ENCODE measurements around the gene FAM120B.
"Not testable (repeated sequence)": the region's sequence is repeated elsewhere in the genome, so short reads cannot be mapped to it uniquely, and the experiment has no call there.

FAM120B gene

GRCh38 chr6:170306324-170307079 is at the start of gene FAM120B:
FAM120B (plus strand) TSS chr6:170306758; CDS start chr6:170317391, 10,633 bp downstream.
- peak; percentile 87 for DNase-seq (ENCODE audit: low spot score)

- no peak for DNase-seq (ENCODE audit: low spot score)
These were observed 49.2 kb upstream of the FAM120B start for GRCh38 chr6:170257376-170257775.

GRCh38 chr6:170258407-170258806 is 48.2 kb upstream of the FAM120B start:
- DNase-seq (ENCODE audit: low spot score) = no peak

GRCh38 chr6:170259278-170259677 is 47.3 kb upstream of the FAM120B start:
- DNase-seq (ENCODE audit: low spot score) = no peak

DNA sequence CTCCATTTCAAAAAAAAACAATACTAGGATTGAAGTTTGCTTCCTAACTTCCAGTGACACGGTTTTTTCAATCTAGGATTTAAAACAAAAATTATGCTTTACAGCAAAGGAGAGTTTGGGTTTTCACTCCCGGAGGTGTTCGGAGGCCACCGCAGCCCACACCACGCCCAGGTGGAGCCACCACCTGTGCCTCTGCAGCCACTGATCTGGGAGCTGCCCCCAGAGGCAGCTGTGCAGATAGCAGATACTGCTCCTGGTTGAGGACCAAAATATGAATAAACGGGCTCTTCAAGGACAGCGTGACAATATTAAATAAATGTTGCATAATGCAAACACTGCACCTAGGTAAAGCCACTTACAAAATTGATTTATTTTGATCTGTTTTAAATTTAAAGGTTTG is 45.9 kb upstream of the FAM120B start:
- peak; percentile 27 for DNase-seq (ENCODE audit: low spot score)

DNA sequence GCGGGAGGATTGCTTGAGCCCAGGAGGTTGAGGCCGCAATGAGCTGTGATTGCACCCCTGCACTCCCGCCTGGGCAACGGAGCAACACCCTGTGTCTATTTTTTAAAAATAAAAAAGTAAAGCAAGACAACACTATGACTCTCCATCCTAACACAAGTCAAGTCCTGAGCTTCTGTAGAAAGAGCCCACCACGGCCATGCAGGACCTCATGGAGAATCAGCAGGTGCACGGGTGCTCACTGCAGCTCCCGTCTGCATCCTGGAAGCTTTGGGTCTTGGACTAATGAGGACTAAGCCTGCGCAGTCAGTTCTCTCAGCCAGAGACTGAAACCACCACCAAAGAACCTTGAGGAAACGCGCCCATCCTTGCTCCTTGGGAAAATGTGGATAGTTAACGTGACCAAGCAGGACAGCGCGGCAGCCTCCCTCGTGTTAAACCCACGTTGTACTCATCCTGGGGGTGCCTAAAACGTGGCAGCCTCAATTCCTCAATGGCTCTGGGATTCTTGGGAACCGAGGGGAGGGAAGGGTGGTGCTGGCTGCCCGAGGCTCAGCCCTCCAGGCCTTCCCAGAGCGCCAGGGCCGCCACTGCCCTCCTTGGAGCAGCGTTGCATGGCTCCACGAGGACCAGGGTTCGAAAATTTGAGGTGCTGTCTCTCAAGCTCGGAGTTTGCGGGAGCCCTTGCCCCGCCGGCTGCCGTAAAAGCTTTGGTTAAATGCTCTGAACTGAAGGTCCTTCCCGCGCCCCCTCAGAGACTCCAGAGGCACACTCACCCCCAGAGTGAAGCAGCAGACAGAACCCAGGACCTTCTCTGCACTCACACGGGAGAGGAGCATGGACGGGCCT is 44.7 kb upstream of the FAM120B start:
- DNase-seq (ENCODE audit: low spot score) = no peak

- DNase-seq (ENCODE audit: low spot score) = no peak
These were observed 44.0 kb upstream of the FAM120B start for GRCh38 chr6:170262489-170263088.

DNA sequence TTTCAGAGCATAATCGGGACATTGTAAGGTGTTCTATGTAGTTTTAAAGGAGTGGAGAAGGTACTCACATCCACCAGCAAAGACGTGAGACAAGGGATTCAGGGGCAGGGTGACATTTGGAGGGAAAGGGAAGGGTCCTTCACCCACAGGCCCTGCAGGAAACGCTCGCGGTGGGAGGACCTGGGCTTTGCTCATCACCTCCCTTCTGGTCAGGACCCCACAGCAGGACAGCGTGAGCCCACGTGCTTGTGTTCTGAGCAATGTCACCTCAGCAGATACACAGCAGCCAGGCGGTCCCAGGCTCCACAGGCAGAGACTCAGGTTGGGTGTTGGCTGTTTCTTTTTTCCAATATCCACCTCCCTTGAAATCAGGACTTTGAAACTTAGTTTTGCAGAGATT is 43.1 kb upstream of the FAM120B start:
- DNase-seq (ENCODE audit: low spot score) = no peak

DNA sequence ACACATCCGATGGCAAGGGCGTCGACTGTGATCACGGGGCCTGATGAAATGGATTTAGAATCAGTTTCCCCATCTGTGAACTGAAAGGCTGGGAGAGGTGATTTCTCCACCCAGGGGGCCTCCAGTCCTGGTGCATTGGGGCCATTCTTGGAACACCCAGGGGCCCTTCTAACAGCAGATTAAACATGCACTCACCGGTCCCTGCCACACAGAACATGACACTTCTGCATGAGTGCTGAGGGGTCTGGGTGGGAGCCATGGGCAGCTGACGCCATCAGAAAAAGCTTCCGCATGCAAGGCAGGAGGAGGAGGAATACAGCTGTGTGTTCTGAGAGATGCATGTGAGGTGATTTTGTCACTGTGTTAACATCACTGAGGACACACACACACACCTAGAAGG is 42.5 kb upstream of the FAM120B start:
- no peak for DNase-seq (ENCODE audit: low spot score)

DNA sequence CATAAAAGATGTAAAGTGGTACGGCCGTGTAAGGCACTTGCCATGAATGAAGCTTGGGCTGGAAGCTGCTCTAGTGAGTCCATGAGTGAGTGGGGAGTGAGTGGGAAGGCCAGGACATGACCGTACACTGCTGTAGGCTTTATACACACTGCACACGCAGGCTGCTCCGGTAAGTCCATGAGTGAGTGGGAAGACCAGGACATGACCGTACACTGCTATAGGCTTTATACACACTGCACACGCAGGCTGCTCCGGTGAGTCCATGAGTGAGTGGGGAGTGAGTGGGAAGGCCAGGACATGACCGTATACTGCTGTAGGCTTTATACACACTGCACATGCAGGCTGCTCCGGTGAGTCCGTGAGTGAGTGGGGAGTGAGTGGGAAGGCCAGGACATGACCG is 41.9 kb upstream of the FAM120B start:
- not testable (repeated sequence) for DNase-seq (ENCODE audit: low spot score)

DNA sequence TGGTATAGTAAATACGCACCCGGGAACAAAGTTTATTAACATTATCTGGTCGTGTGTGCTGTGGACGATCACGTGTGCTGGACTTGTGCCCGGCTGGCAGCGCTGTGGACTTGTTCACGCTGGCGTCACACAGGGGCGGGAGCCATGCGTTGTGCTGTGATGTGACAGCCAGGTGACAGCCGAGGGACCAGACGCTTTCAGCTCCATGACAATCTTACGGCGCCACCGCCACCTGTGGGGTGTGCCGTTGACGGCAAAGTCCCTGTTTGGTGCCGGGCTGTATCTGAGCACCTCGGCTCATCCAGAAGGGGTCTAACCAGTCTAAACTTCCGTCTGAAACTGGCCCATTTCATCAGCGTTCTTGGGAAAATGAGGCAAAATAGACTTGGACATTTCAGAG is 40.9 kb upstream of the FAM120B start:
- DNase-seq (ENCODE audit: low spot score) = peak; percentile 64

DNA sequence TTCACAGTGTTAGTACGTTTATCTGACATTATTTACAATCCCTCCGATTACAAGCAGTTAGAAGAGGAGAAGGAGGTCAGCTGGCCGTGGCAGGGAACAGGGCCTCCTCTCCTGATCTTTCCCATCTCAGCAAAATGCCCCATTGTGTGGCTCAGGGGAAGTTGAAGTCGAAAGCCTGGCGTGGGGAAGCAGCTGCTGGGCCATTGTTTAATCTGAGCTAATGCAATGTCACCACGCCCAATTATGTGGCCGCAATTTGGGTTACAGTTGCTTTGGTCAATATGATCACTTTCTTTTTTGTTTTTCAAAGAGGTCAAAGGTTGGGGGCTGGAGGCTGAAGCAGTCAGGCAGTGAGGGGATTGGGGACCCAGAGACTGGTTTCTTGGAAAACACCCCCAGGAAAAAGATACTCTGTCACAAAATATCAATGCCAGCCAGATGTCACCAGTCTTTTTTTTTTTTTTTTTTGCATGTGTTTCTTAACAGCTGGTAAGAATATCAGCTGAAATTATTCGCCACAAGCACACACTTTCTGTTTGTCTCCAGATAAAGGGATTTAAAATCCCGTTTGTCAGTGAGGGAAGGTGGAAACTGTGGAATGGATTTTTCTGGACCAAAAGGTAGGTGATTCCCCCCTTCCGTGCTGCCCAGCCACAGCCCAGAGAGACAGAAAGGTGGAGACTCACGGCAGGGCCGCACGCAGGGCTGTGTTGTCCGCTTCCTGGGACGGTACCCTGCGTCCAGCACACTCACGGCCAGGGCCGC is 40.3 kb upstream of the FAM120B start:
- peak; percentile 35 for DNase-seq (ENCODE audit: low spot score)

DNA sequence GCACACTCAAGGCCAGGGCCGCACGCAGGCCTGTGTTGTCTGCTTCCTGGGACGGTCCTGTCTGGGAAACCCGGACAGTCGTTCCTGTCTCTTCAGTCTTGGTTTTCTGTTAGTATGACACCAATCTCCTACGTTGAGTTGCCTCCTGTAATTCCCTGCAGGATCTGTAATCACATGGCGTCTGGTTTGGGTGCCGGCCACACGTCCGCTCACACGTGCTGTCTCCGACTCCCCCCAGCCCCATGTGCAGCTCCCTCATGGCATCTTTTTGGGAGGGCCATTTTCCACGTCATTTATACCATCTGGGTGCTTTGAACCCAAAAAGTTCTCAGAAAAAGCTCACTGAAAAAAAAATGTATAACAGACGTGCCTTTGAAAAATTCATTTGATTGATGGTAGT is 38.9 kb upstream of the FAM120B start:
- DNase-seq (ENCODE audit: low spot score) = no peak

- DNase-seq (ENCODE audit: low spot score) = no peak
These were observed 38.1 kb upstream of the FAM120B start for GRCh38 chr6:170268216-170269129.

- no peak for DNase-seq (ENCODE audit: low spot score)
These were observed 37.3 kb upstream of the FAM120B start for GRCh38 chr6:170269151-170269845.

- DNase-seq (ENCODE audit: low spot score) = no peak
These were observed 36.6 kb upstream of the FAM120B start for GRCh38 chr6:170269846-170270541.

DNA sequence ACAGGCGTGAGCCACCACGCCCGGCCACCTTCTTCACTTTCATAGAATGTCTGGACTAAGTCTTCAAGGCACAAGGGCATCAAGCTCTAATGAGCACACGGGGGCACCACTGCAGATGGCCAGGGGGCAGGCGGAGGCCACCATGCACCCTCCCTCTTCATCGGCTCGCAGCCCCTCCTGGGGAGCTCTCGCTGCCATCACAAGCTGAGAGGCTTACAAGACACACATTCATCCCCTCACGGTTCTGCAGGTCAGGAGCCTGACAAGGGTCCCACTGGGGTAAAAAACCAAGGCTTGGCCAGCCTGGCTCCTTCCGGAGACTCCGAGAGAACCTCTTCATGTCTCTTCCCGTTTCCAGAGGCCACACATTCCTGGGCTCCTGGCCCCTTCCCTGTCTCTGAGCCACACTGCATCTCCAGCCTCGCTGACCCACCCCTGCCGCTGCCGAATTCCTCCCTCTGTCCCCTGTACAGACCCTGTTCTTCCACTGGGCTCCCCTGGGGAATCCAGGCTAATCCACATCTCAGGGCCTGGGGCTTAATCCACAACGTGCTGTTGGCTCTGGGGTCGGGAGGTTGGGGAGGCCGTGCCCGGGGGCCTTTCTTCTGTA is 35.5 kb upstream of the FAM120B start:
- no peak for DNase-seq (ENCODE audit: low spot score)

GRCh38 chr6:170271771-170272314 is 34.7 kb upstream of the FAM120B start:
- no peak for DNase-seq (ENCODE audit: low spot score)

All from SW480 (cell line).